ENCODE data around the gene SIGLEC12.

SIGLEC12 gene

DNA sequence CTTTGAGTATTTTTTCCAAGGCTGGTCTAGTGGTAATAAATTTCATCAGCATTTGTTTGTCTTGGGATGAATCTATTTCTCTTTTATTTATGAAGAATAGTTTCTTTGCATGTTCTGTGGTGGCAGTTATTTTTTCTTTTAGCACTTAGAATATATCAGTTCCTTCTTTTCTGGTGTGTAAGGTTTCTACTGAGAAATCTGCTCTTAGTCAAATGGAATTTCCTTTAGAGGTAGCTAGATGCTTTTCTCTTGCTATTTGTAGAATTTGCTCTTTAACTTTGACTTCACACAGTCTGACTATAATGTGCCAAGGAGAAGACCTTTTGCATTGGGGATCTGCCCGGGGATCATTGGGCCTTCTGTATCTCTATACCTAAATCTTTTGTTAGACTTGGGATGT is 33.9 kb upstream of the SIGLEC12 start:
- TF ChIP-seq ZFX (IDR thresholded peaks at IDR 0.05), result no peak
- TF ChIP-seq, protein P1, sequence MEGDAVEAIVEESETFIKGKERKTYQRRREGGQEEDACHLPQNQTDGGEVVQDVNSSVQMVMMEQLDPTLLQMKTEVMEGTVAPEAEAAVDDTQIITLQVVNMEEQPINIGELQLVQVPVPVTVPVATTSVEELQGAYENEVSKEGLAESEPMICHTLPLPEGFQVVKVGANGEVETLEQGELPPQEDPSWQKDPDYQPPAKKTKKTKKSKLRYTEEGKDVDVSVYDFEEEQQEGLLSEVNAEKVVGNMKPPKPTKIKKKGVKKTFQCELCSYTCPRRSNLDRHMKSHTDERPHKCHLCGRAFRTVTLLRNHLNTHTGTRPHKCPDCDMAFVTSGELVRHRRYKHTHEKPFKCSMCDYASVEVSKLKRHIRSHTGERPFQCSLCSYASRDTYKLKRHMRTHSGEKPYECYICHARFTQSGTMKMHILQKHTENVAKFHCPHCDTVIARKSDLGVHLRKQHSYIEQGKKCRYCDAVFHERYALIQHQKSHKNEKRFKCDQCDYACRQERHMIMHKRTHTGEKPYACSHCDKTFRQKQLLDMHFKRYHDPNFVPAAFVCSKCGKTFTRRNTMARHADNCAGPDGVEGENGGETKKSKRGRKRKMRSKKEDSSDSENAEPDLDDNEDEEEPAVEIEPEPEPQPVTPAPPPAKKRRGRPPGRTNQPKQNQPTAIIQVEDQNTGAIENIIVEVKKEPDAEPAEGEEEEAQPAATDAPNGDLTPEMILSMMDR (conservative IDR thresholded peaks at IDR 0.05), result no peak
- no peak overlapping the region for H3K27ac ChIP-seq

DNA sequence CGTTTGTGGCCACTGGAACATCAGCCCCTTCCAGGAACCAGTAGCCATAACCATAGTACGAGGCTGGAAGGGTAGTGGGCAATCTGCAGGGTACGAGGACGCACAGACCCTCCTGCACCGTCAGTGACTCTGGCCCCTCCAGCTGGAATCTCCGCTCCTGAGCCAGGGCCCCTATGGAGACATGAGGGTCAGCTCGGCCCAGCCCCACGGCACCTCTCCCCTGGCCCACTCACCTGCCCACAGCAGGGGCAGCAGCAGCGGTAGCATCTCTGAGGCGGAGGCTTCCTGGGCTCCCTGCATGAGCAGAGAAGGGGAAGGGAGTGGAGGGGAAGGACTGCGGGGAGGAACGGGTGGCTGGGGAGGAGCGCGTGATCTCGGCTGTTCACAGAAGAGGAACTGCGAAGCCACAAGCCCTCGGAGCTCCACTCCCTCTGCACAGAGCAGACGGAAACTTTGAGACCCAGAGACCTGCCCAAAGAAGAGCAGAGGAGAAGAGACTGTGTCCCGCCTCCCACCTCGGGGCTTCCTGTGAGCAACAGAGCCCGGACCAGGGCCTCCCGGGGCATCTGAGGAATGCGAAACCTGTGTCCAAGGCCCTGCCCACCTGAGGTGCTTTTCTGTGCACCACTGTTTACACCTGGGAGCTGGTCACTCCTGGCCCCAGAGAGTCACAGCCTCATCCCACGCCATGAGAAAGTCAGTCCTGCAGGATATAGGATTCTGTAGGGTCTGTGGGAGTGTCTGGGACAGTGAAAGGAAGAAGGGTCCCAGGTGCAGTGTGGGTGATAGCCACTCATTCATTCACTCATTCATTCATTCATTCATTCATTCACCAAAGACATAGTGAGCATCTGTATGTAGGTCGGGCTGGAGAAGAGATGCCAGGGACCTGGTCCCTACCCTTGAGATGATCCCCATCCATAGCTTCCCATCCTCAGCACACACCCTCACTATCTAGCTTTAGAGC is 30.0 kb upstream of the SIGLEC12 start, which contains the start of gene SIGLEC6:
SIGLEC6 (minus strand) TSS at position 322 of the 967 bp plus-strand sequence; CDS start at position 300, 22 bp downstream.
- TF ChIP-seq, protein P1 (conservative IDR thresholded peaks at IDR 0.05), result no peak
- no peak for TF ChIP-seq ZFX (IDR thresholded peaks at IDR 0.05)
- no peak within 1 kb of the TSS for H3K27ac ChIP-seq

DNA sequence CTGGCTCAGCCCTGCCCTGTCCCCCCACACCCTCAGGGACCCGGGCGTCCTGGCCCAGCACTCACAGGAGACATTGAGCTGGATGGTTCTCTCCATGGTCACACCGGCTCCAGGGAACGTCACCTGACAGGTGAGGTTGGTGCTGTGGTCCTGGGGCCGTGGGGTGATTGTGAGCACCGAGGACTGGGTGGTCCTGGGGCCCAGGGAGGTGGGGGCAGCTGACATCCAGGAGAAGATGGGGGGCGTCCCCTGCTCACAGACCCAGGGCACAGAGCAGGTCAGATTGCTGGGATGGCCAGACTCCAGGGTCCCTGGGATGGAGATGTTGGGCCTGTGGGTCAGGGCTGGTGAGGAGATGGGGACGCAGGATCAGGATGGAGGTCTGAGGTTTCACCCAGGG is 29.0 kb upstream of the SIGLEC12 start:
- TF ChIP-seq ZFX (IDR thresholded peaks at IDR 0.05), result no peak
- TF ChIP-seq, protein P1 (conservative IDR thresholded peaks at IDR 0.05), result no peak
- no peak overlapping the region for H3K27ac ChIP-seq

DNA sequence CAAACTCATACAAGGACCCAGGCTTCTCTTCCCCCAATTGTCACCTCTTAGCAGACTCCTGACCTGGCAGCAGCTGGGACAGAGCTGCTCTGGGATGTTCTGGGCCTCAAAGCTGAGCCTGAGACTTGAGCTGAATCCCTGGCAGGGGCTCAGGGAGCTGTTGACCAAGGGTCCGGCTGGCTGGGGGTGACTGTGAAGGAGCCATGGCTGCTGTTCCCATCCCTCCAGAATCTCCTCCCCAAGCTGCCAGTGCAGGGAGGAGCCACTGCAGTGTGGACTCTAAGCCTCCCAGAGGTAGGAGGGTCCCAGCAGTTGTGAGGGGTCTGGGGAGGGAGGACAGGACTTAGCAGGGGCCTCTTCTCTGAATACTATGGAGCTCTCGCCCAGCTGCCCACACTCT is 27.7 kb upstream of the SIGLEC12 start:
- no peak for TF ChIP-seq ZFX (IDR thresholded peaks at IDR 0.05)
- TF ChIP-seq, protein P1 (conservative IDR thresholded peaks at IDR 0.05), result no peak

DNA sequence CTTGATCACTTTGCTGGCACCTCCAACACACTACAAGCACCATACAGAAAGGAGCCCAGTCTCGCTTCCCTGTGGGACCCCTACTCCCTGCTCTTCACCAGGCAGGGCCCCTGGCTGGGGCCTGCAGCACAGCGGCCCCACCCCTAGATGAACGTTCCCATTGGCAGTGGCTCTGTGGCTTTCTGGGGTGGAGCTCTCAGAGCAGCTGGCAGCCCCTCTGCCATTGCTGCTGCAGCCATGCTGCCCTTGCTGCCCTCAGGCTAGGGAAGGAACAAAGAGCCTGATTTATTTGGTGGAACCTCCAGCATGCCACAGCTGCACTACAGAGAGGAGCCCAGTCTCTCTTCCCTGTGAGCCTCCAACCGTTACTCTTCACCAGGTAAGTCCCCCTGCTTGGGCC is 24.1 kb upstream of the SIGLEC12 start:
- H3K27ac ChIP-seq, result no peak overlapping the region
- TF ChIP-seq, protein P1 (conservative IDR thresholded peaks at IDR 0.05), result no peak
- TF ChIP-seq ZFX (IDR thresholded peaks at IDR 0.05), result no peak

More for the DNA sequence above, 27.7 kb upstream of the SIGLEC12 start:
- H3K27ac ChIP-seq, result no peak overlapping the region

DNA sequence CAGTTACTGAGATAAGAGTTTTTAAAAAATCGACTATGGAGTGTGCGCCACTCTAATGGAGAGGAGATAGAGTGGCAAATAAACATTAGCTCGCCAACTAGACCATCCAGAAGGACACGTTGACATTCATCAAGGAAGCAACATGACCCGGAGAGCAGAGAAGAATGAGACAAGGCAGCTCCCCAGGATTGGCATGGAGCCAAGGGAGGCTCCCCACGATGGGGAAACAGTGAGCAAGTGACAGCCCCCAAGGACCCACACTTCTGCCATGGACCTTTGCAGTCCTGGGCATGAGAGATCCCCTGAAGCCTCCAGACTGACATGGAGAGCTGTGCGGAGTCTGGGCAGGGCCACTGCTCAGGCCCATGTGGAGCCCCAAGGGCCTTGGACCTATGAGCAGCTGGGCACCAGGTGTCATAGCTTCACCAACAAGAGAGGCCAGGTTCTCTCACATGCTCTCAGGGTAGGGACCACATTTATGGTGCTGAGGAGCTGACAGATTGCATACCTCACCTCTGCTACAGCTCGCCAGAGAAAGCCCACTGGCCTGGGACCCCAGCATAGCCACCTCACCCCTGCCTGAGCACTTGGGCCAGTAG is 23.2 kb upstream of the SIGLEC12 start:
- no peak overlapping the region for H3K27ac ChIP-seq
- TF ChIP-seq ZFX (IDR thresholded peaks at IDR 0.05), result no peak
- TF ChIP-seq, protein P1 (conservative IDR thresholded peaks at IDR 0.05), result no peak

DNA sequence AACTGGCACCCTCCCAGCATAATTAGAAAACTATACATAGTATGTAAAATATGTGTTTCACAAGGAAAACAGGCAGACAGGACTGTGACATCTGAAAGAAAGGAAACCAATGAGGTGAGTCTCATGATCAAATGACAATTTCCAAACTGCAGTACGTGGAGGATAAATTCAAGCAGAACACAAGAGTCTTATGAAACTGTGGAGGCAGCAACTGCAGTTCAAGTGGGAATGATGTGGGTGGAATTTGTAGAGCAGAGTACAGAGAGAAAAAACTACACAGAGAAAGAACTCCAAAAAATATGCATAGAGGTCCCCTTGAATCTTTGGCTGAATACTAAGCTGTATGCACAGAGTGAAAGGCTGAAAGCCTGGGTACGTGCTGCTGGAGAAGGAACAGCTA is 20.2 kb upstream of the SIGLEC12 start:
- TF ChIP-seq, protein P1 (conservative IDR thresholded peaks at IDR 0.05), result no peak
- TF ChIP-seq ZFX (IDR thresholded peaks at IDR 0.05), result no peak
- no peak overlapping the region for H3K27ac ChIP-seq

Data from C4-2B (cell line).